ENCODE results near the gene TMEM63C.

Gene TMEM63C

DNA sequence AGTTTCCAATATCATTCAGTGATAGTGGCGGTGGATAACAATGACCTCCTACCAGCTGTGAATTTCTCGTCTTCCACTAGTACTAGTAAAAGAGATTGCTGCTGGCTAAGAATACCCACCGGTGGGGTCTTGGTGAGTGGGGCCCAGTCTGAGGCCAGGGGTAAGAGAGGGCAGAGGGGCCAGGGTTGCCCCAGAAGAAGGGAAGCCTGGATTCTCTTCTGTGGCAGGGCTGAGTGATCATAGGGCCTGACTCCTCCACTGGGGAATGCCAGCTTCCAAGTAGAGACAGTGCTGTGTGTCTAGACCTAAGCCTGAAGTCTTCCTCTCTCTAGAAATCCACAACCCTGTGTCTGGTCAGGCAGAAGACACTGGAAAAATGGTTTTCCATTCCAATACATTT is 5.8 kb upstream of the TMEM63C start:
- no peak overlapping the region for H3K4me3 ChIP-seq (ENCODE audit: low read depth, low read length)
- DNase-seq (ENCODE audit: low read depth), result no peak
- no peak for TF ChIP-seq CTCF (conservative IDR thresholded peaks at IDR 0.05; ENCODE audit: low read depth, low read length)

DNA sequence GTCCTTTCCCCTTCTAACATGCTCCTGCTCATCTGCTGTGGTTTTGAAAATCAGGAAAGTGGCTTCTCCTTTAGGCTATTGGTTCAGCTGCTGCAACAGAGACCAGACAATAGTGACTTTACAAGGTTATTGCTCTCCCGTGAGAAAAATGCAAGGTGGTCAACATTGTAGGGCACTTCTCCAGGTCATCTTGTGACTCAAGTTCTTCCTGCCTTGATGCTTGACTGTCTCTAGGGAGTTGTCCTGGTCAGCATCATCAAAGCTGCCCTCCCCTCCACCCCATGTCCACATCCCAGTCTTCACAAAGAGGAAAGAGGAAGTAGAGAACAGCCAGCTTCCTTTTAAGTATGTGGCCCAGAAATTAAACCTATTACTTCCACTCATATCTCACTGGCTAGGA is 3.9 kb upstream of the TMEM63C start:
- no peak for DNase-seq (ENCODE audit: low read depth)
- no peak for TF ChIP-seq CTCF (conservative IDR thresholded peaks at IDR 0.05; ENCODE audit: low read depth, low read length)
- no peak overlapping the region for H3K4me3 ChIP-seq (ENCODE audit: low read depth, low read length)

DNA sequence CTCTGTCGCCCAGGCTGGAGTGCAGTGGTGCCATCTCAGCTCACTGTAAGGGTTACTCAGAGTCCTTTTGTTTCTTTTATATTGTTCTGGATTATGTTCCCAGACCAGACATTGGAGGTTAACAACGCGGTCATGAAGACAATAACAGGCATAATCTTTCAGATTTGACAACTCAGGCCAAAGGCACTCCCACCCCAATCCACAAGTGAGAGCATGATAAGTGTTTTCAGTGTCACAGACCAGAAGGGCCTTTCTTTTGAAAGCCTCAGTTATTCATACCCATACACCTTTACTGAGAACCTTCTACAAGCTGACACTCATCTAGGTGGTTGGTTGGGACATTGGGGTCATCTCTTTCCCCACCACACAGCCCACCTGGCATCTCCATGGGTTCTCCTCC is 2.9 kb upstream of the TMEM63C start:
- no peak for DNase-seq (ENCODE audit: low read depth)
- no peak overlapping the region for H3K4me3 ChIP-seq (ENCODE audit: low read depth, low read length)
- no peak for TF ChIP-seq CTCF (conservative IDR thresholded peaks at IDR 0.05; ENCODE audit: low read depth, low read length)

DNA sequence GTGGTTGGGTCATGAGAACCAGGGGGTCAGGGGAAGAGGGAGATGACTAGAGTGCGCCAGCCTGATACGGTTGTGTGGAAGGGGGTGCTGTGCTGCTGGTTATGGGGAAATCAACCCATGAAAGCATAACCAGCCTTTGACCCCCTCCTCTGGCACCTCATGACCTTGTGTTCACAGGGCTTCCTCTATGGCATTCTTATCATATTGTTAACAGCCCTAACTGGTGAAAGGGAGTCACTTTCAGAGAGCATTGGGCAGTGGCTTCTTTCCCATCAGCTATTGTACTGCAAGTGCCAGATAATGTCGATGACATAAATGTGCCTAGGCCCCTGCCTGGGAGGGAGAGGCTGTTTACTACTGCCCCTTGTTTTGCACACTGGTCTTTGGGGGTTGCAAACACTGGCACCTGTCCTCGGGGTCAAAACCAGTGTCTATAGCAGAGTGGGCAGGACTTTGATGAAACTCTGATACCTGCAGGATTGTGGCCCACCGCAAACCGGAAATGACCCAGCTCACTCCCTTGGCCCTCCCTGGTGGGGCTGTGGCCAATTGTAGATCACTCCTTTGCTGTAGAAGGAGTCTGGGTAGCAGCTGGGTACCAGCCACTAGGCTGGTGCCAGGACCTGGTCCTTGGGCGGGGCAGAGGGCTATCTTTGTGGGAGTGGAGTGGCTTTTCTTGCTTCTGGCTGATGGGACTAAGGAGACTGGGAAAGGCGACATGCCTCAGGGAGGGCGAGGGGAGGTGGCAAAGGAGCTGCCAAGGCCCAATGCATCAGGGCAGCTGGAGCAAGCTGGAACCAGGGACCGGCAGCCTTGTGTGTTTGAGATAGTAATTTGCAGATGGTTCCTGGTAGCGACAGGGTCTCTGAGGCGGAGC is 634 bp upstream of the TMEM63C start:
- no peak for TF ChIP-seq CTCF (conservative IDR thresholded peaks at IDR 0.05; ENCODE audit: low read depth, low read length)
- DNase-seq (ENCODE audit: low read depth), result no peak
- no peak overlapping the region for H3K4me3 ChIP-seq (ENCODE audit: low read depth, low read length)

GRCh38 chr14:77183896-77184295 is 2.3 kb downstream of the TMEM63C start:
- H3K4me3 ChIP-seq (ENCODE audit: low read depth, low read length), result no peak overlapping the region
- DNase-seq (ENCODE audit: low read depth), result no peak
- TF ChIP-seq CTCF (conservative IDR thresholded peaks at IDR 0.05; ENCODE audit: low read depth, low read length), result no peak

DNA sequence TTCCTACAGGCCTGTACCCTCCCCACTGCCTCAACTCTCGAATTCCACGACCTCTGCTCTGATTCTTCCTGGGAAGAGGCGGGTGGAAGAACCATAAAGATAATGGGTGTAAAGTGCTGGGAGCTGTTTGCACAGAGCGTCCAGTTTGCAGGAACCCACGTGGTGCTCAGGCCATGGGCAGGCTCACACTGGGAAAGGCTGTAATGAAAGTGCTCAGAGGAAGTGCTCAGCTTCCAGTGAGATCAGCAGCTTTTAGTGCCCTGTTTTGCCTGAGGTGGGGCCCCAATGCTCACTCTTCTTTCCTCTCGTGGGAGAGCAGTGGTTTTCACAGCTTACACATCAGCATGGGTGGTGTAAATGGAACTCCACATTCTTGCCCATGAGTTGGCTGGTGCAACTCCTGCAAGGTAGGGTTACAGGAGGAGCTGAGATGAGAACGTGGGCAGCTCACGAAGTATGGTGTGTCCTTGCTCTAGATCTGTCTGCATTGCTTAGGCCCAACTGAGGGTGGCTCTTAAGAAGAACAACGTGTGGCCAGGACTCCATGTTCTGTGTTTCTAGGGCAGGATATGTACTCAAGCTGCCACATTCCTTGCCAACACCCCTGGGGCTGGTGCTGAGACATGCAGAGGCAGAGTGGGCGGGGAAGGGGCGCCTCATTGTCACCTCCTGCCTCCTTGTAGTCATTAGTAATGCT is 2.9 kb downstream of the TMEM63C start:
- DNase-seq (ENCODE audit: low read depth), result no peak
- no peak overlapping the region for H3K4me3 ChIP-seq (ENCODE audit: low read depth, low read length)

More for the DNA sequence above, 2.9 kb downstream of the TMEM63C start:
- TF ChIP-seq CTCF (conservative IDR thresholded peaks at IDR 0.05; ENCODE audit: low read depth, low read length), result no peak

Data from choroid plexus epithelial cell (primary cell).